HL-60/S4 treated with phorbol 12-myristate 13-acetate at 8.2 ng/mL for 4 days and 3 days (cell line): ENCODE results near the gene APBB2.

Source experiments
- in situ Hi-C: fragments of 300-500 bp; cut with MboI; formaldehyde crosslinking; loops from 2 replicates; pipeline ENCODE4 v1.15.0; 2022; ENCODE audit warnings: low sequenced_read_pairs

The APBB2 gene

DNA sequence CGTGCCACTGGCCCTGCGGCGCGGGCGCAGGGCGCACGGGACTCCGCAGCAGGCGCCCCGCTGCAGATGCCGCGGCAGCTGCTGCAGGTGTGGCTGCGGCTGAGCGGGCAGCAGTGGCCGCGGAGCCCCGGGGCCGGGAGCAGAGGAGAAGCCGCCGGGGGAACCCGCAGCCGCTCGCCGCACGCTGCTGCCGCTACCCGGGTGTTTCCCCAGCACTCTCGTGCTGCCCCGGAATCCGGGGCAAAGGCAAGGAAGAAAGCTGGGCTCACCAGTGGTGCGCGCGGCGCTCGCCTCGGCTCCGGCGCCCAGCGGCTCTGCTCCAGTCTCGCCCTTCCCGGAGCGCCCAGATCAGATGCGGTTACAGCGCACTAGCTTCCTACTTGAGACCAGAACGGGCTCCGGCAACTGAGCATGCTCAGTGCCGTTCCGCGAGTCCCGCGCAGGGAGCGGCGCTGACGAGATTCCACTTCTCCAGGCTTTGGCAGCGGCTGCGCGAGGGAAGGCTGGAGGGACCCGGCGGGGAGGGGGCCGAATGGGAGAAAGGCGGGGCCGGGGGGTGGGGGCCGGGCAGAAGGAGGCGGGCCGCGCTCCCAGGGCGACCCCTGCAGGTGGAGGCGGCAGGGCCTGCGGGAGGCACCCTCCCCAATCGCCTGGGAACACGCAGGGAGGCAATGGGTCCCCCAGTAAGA is at the start of gene APBB2:
APBB2 (minus strand) TSS at position 407 of the 689 bp plus-strand sequence. CDS start 181,288 bp downstream, outside the sequence.
- in situ Hi-C loops: no loop called here

DNA sequence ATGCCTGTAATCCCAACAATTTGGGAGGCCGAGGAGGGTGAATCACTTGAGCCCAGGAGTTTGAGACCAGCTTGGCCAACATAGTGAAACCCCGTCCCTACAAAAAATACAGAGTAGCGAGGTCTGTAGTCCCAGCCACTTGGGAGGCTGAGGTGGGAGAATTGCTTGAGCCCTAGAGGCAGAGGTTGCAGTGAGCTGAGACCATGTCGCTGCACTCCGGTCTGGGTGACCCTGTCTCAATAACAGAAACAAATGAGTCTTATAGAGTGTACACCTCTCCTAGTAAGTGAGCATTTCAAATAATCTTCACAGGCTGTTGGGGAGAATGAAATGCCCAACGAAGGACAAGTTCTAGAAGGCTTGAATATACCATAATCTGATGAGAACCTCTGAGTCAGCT is 47.9 kb upstream of the APBB2 start:
- in situ Hi-C loops: no loop called here

DNA sequence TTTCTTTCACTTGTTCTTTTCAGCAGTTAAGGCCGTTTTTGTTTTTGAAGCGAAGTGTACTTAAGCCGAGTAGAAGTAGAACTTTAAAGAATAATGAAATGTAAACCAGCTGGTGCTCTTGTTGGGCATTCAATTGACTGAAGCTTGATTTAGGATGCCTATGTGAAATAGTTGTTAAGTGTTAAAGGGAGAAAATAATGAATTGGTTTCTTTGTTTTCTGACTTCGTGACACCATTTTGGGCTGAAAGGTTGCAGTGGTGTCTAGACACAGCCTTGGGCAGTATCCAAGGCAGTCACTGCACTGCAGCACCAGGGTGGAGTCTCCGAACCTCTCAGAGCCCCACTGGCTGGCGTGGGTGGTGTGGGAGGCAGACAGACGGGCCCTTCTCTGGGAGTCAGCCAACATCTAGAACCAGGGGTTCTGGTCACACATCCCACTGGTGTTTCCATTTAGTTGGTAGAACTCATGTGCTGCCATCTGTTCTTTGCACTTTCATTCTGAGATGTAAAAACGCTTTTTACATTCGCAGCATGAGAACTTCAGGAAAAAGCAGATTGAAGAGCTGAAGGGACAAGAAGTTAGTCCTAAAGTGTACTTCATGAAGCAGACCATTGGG is 45.9 kb upstream of the APBB2 start:
- in situ Hi-C loops: no loop called here

GRCh38 chr4:41258783-41259182 is 44.4 kb upstream of the APBB2 start:
- in situ Hi-C loops: no loop called here

- in situ Hi-C loops: no loop called here
These were observed 43.6 kb upstream of the APBB2 start for GRCh38 chr4:41257906-41258305.

DNA sequence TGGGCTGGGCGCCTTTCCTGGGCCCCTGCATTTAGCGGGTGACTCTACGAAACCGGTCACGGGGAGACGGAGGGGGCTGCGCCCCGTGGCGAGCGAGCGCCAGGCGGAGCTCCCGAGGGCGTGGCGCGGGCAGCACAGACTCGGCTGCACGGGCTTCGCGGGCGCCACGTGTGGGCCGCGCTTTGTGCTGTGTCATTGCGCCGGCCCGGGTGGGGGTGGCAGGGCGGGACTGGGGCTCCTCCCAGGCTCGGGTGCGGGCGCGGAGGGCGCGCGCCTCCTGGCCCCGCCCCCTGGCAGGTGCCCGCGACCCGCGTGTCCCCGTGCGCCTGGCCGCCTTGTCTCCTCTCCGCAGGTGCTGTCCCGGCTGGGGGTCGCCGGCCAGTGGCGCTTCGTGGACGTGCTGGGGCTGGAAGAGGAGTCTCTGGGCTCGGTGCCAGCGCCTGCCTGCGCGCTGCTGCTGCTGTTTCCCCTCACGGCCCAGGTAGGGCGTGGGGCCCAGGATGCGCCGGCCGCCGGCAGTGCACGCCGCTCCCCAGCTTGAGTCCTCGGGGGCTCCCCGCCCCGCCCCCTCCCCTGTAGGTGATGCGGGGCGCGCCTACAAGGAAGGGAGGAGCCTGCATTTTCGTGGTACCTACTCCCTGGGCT is 43.0 kb upstream of the APBB2 start:
- in situ Hi-C loops: no loop called here

DNA sequence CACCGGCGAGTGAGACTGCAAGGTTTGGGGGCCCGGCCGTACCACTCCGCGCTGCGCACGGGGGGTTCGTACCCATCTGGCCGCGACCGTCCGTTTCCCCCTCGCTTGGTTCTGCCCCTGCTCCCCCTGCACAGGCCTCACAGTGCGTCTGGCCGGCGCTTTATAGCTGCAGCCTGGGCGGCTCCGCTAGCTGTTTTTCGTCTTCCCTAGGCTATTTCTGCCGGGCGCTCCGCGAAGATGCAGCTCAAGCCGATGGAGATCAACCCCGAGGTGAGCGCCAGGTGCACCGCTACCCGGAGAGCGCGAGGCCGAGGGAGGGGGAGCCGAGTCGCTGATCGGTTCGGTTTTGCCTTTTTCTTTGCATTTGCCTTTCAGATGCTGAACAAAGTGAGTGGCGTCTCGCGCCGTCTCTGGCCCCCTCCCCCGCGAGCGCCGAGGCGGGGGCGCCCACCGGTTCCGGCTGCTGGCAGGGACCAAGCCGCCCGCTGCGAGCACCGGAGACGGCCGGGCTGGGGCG is 42.5 kb upstream of the APBB2 start, which contains the start of gene UCHL1:
UCHL1 (plus strand) TSS at position 189 of the 517 bp plus-strand sequence; CDS start at position 238, 49 bp downstream.
- in situ Hi-C loops: no loop called here

GRCh38 chr4:41256131-41256739 is 41.9 kb upstream of the APBB2 start:
- in situ Hi-C loops: no loop called here

DNA sequence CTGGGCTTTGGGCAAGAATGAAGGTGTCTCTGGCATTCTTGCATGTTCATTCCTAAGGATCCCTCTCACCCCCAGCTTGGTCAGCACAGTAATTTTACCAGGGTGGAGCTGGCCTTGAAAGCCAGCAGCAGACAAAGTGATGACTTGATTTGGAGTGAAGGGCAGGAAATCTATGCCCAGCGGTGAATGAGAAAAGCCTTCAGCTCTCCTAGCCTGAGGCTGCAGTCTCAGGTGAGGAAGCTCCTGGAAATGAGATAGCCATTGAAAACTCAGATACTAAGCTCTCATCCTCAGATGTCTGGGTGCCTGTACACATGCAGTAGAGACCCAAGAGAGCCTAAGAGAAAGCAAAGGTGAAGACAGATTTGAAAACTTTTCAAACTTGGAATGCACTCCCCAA is 31.6 kb upstream of the APBB2 start:
- in situ Hi-C loops: no loop called here

DNA sequence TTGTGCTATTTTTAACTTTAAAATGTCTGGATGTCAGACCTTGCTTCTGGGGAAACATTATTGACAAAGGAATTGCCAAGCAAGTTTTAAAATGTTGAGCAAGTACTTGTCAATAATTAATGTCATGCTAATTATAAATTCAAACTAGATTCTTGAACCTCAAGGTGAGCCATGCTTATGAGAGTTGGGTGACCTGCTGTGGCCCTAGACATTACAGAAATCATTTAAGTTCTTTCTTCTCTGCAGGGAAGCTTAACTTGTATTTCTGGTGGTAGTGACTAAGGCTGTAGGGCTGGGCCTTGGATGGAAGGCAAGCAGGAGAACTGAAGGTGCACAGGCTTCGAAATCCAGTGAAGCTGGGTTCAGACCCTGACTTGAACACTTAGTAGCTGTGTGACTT is 27.6 kb upstream of the APBB2 start:
- in situ Hi-C loops: no loop called here

DNA sequence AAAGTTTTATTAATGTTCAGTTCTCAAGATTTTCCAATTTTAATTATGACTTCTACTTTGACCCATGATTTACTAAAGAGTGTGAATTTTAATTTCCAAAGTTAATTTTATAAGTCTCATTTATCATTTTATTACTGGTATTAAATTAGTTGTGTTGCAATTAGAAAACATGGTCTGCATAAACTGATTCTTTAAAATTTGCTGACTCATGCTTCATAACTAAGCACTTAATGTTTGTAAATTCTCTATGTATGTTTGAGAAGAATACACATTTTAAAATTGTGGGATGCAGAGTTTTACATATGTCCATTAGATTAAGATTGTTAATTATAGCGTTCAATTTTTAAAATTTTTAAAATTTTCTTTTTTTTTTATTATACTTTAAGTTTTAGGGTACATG is 22.2 kb upstream of the APBB2 start:
- in situ Hi-C loops: no loop called here

DNA sequence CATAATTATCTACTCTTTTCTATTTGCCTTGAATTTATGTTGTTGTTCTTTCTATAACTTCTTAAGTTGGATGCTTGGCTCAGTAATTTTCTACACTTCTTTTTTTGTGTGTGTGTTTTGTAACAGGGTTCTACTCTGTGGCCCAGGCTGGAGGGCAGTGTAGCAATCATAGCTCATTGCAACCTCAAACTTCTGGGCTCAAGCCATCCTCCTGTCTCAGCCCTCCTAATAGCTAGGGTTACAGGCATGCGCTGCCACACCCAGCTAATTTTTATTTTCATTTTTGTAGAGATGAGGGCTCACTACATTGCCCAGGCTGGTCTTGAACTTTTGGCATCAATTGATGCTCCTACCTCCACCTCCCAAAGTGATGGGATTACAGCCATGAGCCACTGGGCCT is 21.7 kb upstream of the APBB2 start:
- in situ Hi-C loops: no loop called here

DNA sequence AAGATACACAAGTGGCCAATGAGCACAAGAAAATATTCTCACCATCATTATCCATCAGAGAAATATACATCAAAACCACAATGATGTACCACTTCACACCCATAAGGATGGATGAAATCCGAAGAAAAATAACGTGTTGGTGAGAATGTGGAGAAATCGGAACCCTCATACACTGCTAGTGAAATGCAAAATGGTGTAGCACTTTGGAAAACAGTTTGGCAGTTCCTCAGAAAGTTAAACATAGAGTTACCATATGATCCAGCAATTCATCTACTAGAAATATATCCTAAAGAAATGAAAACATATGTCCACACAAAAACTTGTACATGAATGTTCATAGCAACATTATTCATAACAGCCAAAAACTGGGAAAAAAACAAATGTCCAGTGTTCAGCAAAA is 18.5 kb upstream of the APBB2 start:
- in situ Hi-C loops: no loop called here

DNA sequence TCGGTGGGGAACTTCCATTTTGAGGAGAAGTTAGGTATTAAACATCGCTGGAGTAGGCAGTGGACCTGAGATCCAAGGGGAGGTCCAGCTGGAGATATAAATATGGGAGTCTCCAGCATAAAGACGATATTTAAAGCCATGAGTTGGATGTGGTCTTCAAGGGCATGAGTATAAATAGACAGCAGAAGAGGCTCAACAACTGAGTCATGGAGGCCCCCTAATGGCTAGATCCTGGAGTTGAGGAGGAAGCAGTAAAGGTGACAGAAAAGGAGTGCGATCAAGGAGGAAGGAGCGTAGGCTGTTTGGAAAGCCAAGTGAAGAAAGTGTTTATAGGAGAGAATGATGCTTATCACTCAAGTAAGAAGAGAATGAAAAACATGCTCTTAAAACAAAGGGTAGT is 18.1 kb upstream of the APBB2 start:
- in situ Hi-C loops: no loop called here

DNA sequence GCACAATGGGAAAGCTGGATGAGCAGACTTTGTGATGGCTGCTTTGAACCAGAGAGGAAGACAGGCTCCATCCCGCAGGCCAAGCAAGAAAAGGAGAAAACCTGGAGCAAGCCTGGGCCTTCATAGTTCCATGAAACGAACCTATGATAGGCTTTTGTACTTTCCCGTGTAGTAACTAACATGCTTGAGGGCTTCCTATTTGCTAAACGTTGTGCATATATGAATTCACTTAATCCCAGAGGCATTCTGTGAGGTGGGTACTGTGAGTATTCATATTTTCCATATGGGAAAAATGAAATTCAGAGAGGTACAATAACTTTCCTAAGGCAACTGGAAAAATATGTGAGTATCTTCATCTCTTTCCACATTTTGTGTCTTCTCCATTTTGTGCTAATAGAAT is 13.6 kb upstream of the APBB2 start:
- in situ Hi-C loops: no loop called here

GRCh38 chr4:41221850-41222645 is 7.7 kb upstream of the APBB2 start:
- in situ Hi-C loops: no loop called here

- in situ Hi-C loops: no loop called here
These were observed 5.1 kb upstream of the APBB2 start for GRCh38 chr4:41219421-41219950.

DNA sequence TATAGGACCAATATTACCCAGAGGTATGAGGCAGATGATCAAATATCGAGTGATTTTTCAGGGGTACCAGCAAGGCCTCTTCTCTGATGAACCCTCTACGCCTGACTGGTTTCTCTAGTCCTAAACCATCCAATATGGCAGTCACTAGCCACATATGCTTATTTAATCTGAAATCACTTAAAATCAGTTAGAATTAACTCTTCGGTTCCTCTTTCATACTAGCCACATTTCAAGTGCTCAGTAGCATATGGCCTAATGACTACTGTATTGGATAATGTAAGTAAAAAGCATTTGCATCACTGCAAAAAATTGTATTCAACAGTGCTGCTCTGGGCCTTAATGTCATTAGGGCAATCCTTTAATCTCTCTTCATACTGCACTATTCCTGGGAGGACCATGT is 4.4 kb upstream of the APBB2 start:
- in situ Hi-C loops: no loop called here

DNA sequence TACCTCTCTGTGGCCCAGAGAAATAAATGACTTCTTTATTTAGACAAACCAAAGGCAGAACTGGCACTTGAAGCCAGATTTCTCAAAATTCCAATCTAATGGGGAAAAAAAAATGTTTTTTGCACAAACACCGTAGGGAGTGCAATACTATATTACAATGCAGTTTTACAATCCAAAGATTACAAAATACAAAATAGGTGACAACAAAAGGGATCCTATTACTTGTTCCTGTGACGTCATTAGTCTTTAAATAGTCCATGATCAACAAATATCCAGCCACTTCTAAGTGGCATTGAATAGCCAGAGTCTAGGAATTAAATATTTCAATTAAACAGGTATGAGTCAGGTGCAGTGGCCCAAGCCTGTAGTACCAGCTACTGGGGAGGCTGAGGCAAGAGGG is 3.0 kb upstream of the APBB2 start:
- in situ Hi-C loops: no loop called here

GRCh38 chr4:41217020-41217333 is 2.6 kb upstream of the APBB2 start:
- in situ Hi-C loops: no loop called here
